Mesenteric fat pad (tissue), 1 donor: ENCODE results near the gene KNSTRN. TPM values are rescaled to one million over a fixed set of nuclear protein-coding genes. Genes with fewer than 3 reads are reported as not detected.

ENCODE experiments used
- total RNA-seq: library from RNA; stranded (reverse); fragmentation: NEBNext Ultra II Directional; extraction: Animal tissue kit (Norgen Biotek cat#: 25700); gene quantifications from one replicate; pipeline ENCODE4 v1.2.1, GENCODE V29; 2021
- donor health status: DM: yes; HTN: yes; CAD: no.

The KNSTRN gene
- total RNA-seq, 1 donor from 2014 or later: 16.5 TPM

Other genes starting within 250 kb of the KNSTRN start
- 0.39 TPM for gene BUB1B, start 221.7 kb upstream of the KNSTRN start, total RNA-seq
- gene PAK6, start 143.7 kb upstream of the KNSTRN start, total RNA-seq: 0.26 TPM
- not detected for gene ANKRD63, start 99.7 kb upstream of the KNSTRN start, total RNA-seq
- gene PLCB2, start 74.8 kb upstream of the KNSTRN start, total RNA-seq: 31.9 TPM
- 27.9 TPM for gene INAFM2, start 59.0 kb upstream of the KNSTRN start, total RNA-seq
- 10.6 TPM for gene CCDC9B, start 41.8 kb upstream of the KNSTRN start, total RNA-seq
- 2.7 TPM for gene PHGR1, start 31.7 kb upstream of the KNSTRN start, total RNA-seq
- gene DISP2, start 24.5 kb upstream of the KNSTRN start, total RNA-seq: 0.26 TPM
- 45.3 TPM for gene IVD, start 23.1 kb downstream of the KNSTRN start, total RNA-seq
- 16.2 TPM for gene BAHD1, start 58.2 kb downstream of the KNSTRN start, total RNA-seq
- 10.9 TPM for gene CHST14, start 88.3 kb downstream of the KNSTRN start, total RNA-seq
- 23.7 TPM for gene CCDC32, start 182.3 kb downstream of the KNSTRN start, total RNA-seq
- gene RPUSD2, start 186.6 kb downstream of the KNSTRN start, total RNA-seq: 6.9 TPM
- gene KNL1, start 211.5 kb downstream of the KNSTRN start, total RNA-seq: 0.35 TPM